HG03108 (cell line): Measurements from ENCODE around the gene ERBB4.
"Not testable (repeated sequence)": the region's sequence is repeated elsewhere in the genome, so short reads cannot be mapped to it uniquely, and the experiment has no call there.

Source experiments
- ATAC-seq: cut with Tn5 transposase; IDR thresholded peaks from one replicate; pipeline ENCODE4 v1.9.1; 2021; ENCODE audit warnings: moderate library complexity; ENCODE audit not compliant: unreplicated experiment

The ERBB4 gene

GRCh38 chr2:212311807-212312404, 226.7 kb downstream of the ERBB4 start:
- no peak for ATAC-seq

GRCh38 chr2:212299943-212300342, 238.7 kb downstream of the ERBB4 start:
- no peak for ATAC-seq

GRCh38 chr2:212299333-212299732, 239.3 kb downstream of the ERBB4 start:
- no peak for ATAC-seq

GRCh38 chr2:212295571-212295970, 243.0 kb downstream of the ERBB4 start:
- no peak for ATAC-seq

- no peak for ATAC-seq
These were observed 243.8 kb downstream of the ERBB4 start for GRCh38 chr2:212294816-212295215.

- no peak for ATAC-seq
These were observed 249.3 kb downstream of the ERBB4 start for GRCh38 chr2:212289301-212289700.

GRCh38 chr2:212288308-212288707, 250.3 kb downstream of the ERBB4 start:
- no peak for ATAC-seq

GRCh38 chr2:212284166-212284565, 254.4 kb downstream of the ERBB4 start:
- ATAC-seq = no peak

- no peak for ATAC-seq
These were observed 255.8 kb downstream of the ERBB4 start for GRCh38 chr2:212282671-212283261.

- no peak for ATAC-seq
These were observed 261.8 kb downstream of the ERBB4 start for GRCh38 chr2:212276813-212277212.

GRCh38 chr2:212274215-212274614, 264.4 kb downstream of the ERBB4 start:
- ATAC-seq = no peak

- no peak for ATAC-seq
These were observed 267.0 kb downstream of the ERBB4 start for GRCh38 chr2:212271583-212271982.

GRCh38 chr2:212269005-212269404, 269.6 kb downstream of the ERBB4 start:
- no peak for ATAC-seq

- no peak for ATAC-seq
These were observed 272.3 kb downstream of the ERBB4 start for GRCh38 chr2:212266297-212266696.

- ATAC-seq = no peak
These were observed 272.8 kb downstream of the ERBB4 start for GRCh38 chr2:212265777-212266176.

- no peak for ATAC-seq
These were observed 274.4 kb downstream of the ERBB4 start for GRCh38 chr2:212264187-212264586.

- no peak for ATAC-seq
These were observed 279.4 kb downstream of the ERBB4 start for GRCh38 chr2:212259226-212259625.

GRCh38 chr2:212254339-212254738, 284.3 kb downstream of the ERBB4 start:
- no peak for ATAC-seq

GRCh38 chr2:212249451-212249850, 289.2 kb downstream of the ERBB4 start:
- ATAC-seq = no peak

GRCh38 chr2:212245880-212246279, 292.7 kb downstream of the ERBB4 start:
- ATAC-seq = no peak

- no peak for ATAC-seq
These were observed 295.9 kb downstream of the ERBB4 start for GRCh38 chr2:212242724-212243123.

GRCh38 chr2:212238152-212238551, 300.4 kb downstream of the ERBB4 start:
- not testable (repeated sequence) for ATAC-seq
